K562 (cell line): Measurements from ENCODE around the gene FMNL1. TPM values are rescaled to one million over a fixed set of nuclear protein-coding genes. Genes with fewer than 3 reads are reported as not detected.

Experiments
- ATAC-seq: fragments of 200-7000 bp; cut with Tn5 transposase; 3 replicates; pipeline ENCODE4 v1.9.1; 2020; ENCODE audit warnings: moderate library complexity
- BruUV-seq: library from RNA; stranded (reverse); fragments of 400-500 nt; replicated peaks from 2 replicates; lab custom pipeline; 2021; lab: Mats Ljungman, UMichigan
- CTCF ChIA-PET: fragments of 300-600 bp; formaldehyde crosslinking; extraction: SDS; loops from one replicate; lab custom pipeline; 2021; ENCODE audit warnings: low intra/inter-chr PET ratio; lab: Yijun Ruan, JAX
- POLR2A ChIA-PET: fragments of 300-600, 350-650 bp; sonication (Branson Sonifier 250); formaldehyde crosslinking; extraction: SDS; loops from one replicate; lab custom pipeline; 2021; ENCODE audit warnings: antibody characterized with exemption, inconsistent platforms; lab: Yijun Ruan, JAX
- DNase-seq, 4 experiments: peaks; one replicate each; pipeline versions ENCODE4 v3.0.0 to v3.0.0-alpha.2; 2011 to 2018; ENCODE audit warnings: low spot score in 3 of 4, mixed read lengths in 3 of 4; ENCODE audit errors: extremely low read depth in 1 of 4
- FAIRE-seq: peaks from 2 replicates; lab custom pipeline; 2011; peaks lifted over from hg19 to GRCh38; lab: Jason Lieb, UNC
- H2AFZ ChIP-seq: 2 replicates; pipeline ENCODE4 v1.6.0; 2011; ENCODE audit warnings: low read depth, low read length, control low read depth, inconsistent platforms
- H3K27ac ChIP-seq: fragments of 200-600 bp; 3 replicates; pipeline ENCODE4 v1.8.0; 2011; ENCODE audit warnings: low read depth, mild to moderate bottlenecking, control low read depth, inconsistent platforms, low read length, moderate library complexity, mixed read lengths; ENCODE audit errors: extremely low read depth
- H3K27me3 ChIP-seq, 2 experiments: fragments of 300-600 bp in 1 of 2; 2 replicates in 1 of 2; 3 replicates in 1 of 2; pipeline versions ENCODE4 v1.6.0 to v1.8.0; 2011; ENCODE audit warnings: inconsistent platforms in 2 of 2, low read length in 2 of 2, mild to moderate bottlenecking in 1 of 2, mixed read lengths in 1 of 2, moderate library complexity in 1 of 2; ENCODE audit not compliant: control insufficient read depth in 2 of 2, insufficient read depth in 2 of 2
- H3K36me3 ChIP-seq: fragments of 300-600 bp; 3 replicates; pipeline ENCODE4 v1.8.0; 2011; ENCODE audit warnings: mild to moderate bottlenecking, low read length, inconsistent platforms; ENCODE audit not compliant: control insufficient read depth, insufficient read depth
- H3K4me1 ChIP-seq, 2 experiments: fragments of 200-600 bp in 1 of 2; replicated peaks in 1 of 2; 2 replicates in 1 of 2; 3 replicates in 1 of 2; pipeline versions ENCODE4 v1.5.1 to v1.8.0; 2011; ENCODE audit warnings: inconsistent platforms in 2 of 2, low read length in 2 of 2, mild to moderate bottlenecking in 1 of 2, mixed read lengths in 1 of 2, moderate library complexity in 1 of 2; ENCODE audit not compliant: control insufficient read depth in 2 of 2, insufficient read depth in 2 of 2
- H3K4me2 ChIP-seq: 2 replicates; pipeline ENCODE4 v1.6.1; 2011; ENCODE audit warnings: low read length, control low read depth, inconsistent platforms, mixed read lengths; ENCODE audit not compliant: insufficient read depth
- H3K4me3 ChIP-seq: fragments of 200-600 bp; sonication (generic), shearing (Covaris generic); 2 replicates; pipeline ENCODE4 v1.5.1; 2016; ENCODE audit warnings: control low read depth, inconsistent platforms
- H3K79me2 ChIP-seq: fragments of 200-600 bp; 3 replicates; pipeline ENCODE4 v1.8.0; 2011; ENCODE audit warnings: low read length, inconsistent platforms; ENCODE audit not compliant: control insufficient read depth, insufficient read depth
- H3K9ac ChIP-seq, 2 experiments: 2 replicates each; pipeline versions ENCODE4 v1.6.0 to v1.6.1; 2011; ENCODE audit warnings: low read depth in 2 of 2, low read length in 2 of 2, control low read depth in 1 of 2, inconsistent platforms in 1 of 2, mild to moderate bottlenecking in 1 of 2, mixed read lengths in 1 of 2; ENCODE audit not compliant: insufficient read depth in 1 of 2
- H3K9me1 ChIP-seq: one replicate; pipeline ENCODE4 v1.6.0; 2011; ENCODE audit warnings: inconsistent platforms, mild to moderate bottlenecking, low read length, moderate library complexity; ENCODE audit not compliant: control insufficient read depth, insufficient read depth
- H3K9me3 ChIP-seq: replicated peaks from 2 replicates; pipeline ENCODE4 v1.5.1; 2011; ENCODE audit warnings: low read depth, low read length, inconsistent platforms; ENCODE audit not compliant: control insufficient read depth, insufficient read depth
- H4K20me1 ChIP-seq: replicated peaks from 2 replicates; pipeline ENCODE4 v1.6.1; 2011; ENCODE audit warnings: low read length, inconsistent platforms, mixed read lengths; ENCODE audit not compliant: control insufficient read depth, insufficient read depth
- MTF1 ChIP-seq: fragments of 250-450 bp; sonication (Bioruptor Pico); IDR thresholded peaks from 2 replicates; pipeline ENCODE4 v1.9.0; 2021; ENCODE audit warnings: moderate library complexity, mild to moderate bottlenecking, inconsistent platforms, borderline replicate concordance
- NFIC ChIP-seq: fragments of 450-650 bp; IDR thresholded peaks from 2 replicates; pipeline ENCODE4 v1.6.1; 2017; ENCODE audit warnings: mild to moderate bottlenecking, inconsistent platforms
- WGBS: fragments of 100-300 bp; shearing (Covaris generic); methylation state at CpG from one replicate; pipeline ENCODE4 v1.1.6; 2016; ENCODE audit warnings: low coverage, mixed read lengths; ENCODE audit not compliant: insufficient coverage; ENCODE audit errors: missing lambda C conversion rate; 5-methylcytosine and 5-hydroxymethylcytosine counted together
- in situ Hi-C: fragments of 300-500 bp; cut with MboI; formaldehyde crosslinking; loops from 4 replicates; pipeline ENCODE4 v1.15.0; 2018; ENCODE audit warnings: inconsistent platforms, mixed read lengths
- intact Hi-C: fragments of 100-400 bp; cut with micrococcal nuclease; formaldehyde crosslinking; loops from 2 replicates; pipeline ENCODE4 v1.14.2; 2022
- polyA plus RNA-seq, 8 experiments: library from polyadenylated mRNA; depleted of rRNA in 4 of 8; stranded (reverse) in 5 of 8; unstranded in 3 of 8; fragments of >200 nt; fragmentation: Nextera tagmentation in 2 of 8; fragmentation: Illumina TruSeq in 1 of 8; extraction: Ambion mirVana in 2 of 8; extraction: Trizol in 1 of 8; gene quantifications; 2 replicates each; pipeline versions ENCODE4 v1.2.1 to v1.2.3, GENCODE V29; 2011 to 2014; ENCODE audit warnings: inconsistent platforms in 1 of 8, missing spikeins in 1 of 8
- total RNA-seq, 7 experiments: library from RNA; depleted of rRNA in 6 of 7; stranded (reverse); fragments of >200 nt in 6 of 7; fragmentation: Illumina TruSeq in 2 of 7; extraction: Trizol in 2 of 7; gene quantifications; 2 replicates each; pipeline versions ENCODE4 v1.2.1 to v1.2.3, GENCODE V29; 2011 to 2021; ENCODE audit warnings: low replicate concordance in 1 of 7
- TF ChIP-seq, protein P1 (sequence below): fragments of 450-650 bp; IDR thresholded peaks from 2 replicates; pipeline ENCODE4 v1.6.1; 2017; ENCODE audit warnings: antibody characterized with exemption, mild to moderate bottlenecking

Gene FMNL1
- total and polyA plus RNA-seq, 9 of the 15 experiments (the other 6 are each of a cell fraction or from before 2014, with no cell fraction given) = 0.70 to 36.6 (median 7.7) TPM

- Histone ChIP-seq H3K36me3 (peaks cover 18% of the 10 kb centered on the region; the same call in 2 of the 3 replicates), H4K20me1 (no peaks in the 10 kb centered on the region), H3K9me1 (no peaks in the 10 kb centered on the region), H2AFZ (peak overlapping the region; percentile 41; the same call in 1 of the 2 replicates), H3K4me3 (no peak overlapping the region), H3K79me2 (peaks cover 25% of the 10 kb centered on the region), H3K9me3 (no peaks in the 10 kb centered on the region; the same call in 1 of the 2 replicates), H3K9ac (peak overlapping the region; percentile 21 to 62), H3K4me1 (peaks cover 51 to 74% of the 10 kb centered on the region in 2 experiments), H3K27ac (peak overlapping the region; percentile 86), H3K4me2 (peak overlapping the region; percentile 13; the same call in 1 of the 2 replicates), H3K27me3 (no peaks in the 10 kb centered on the region)
- 60% methylated on average over 4 of the region's 4 CpGs for WGBS
- DNase-seq (peak; percentile 39 to 46 (median 40)), ATAC-seq (0 out of 3 replicates have a peak, but pooled peaks have one; percentile 4), FAIRE-seq (no peak)
- ChIA-PET CTCF (interaction anchor here (0.6 kb wide), 1 partner anchor 174 kb away, joined by 3 read pairs; no protein-coding TSS in a partner anchor), POLR2A (interaction anchor here (0.7 to 2.1 kb wide), 4 partner anchors 19 to 118 kb away, joined by 3 to 5 read pairs (median 4); no protein-coding TSS in a partner anchor)
- intact Hi-C loops (no loop called here), in situ Hi-C loops (no loop called here)
- TF ChIP-seq MTF1 (CRISPR knock-in tag) (no peak), NFIC (peak; percentile 91)
- TF ChIP-seq, protein P1, sequence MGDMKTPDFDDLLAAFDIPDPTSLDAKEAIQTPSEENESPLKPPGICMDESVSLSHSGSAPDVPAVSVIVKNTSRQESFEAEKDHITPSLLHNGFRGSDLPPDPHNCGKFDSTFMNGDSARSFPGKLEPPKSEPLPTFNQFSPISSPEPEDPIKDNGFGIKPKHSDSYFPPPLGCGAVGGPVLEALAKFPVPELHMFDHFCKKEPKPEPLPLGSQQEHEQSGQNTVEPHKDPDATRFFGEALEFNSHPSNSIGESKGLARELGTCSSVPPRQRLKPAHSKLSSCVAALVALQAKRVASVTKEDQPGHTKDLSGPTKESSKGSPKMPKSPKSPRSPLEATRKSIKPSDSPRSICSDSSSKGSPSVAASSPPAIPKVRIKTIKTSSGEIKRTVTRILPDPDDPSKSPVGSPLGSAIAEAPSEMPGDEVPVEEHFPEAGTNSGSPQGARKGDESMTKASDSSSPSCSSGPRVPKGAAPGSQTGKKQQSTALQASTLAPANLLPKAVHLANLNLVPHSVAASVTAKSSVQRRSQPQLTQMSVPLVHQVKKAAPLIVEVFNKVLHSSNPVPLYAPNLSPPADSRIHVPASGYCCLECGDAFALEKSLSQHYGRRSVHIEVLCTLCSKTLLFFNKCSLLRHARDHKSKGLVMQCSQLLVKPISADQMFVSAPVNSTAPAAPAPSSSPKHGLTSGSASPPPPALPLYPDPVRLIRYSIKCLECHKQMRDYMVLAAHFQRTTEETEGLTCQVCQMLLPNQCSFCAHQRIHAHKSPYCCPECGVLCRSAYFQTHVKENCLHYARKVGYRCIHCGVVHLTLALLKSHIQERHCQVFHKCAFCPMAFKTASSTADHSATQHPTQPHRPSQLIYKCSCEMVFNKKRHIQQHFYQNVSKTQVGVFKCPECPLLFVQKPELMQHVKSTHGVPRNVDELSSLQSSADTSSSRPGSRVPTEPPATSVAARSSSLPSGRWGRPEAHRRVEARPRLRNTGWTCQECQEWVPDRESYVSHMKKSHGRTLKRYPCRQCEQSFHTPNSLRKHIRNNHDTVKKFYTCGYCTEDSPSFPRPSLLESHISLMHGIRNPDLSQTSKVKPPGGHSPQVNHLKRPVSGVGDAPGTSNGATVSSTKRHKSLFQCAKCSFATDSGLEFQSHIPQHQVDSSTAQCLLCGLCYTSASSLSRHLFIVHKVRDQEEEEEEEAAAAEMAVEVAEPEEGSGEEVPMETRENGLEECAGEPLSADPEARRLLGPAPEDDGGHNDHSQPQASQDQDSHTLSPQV = peak; percentile 69
- no TSS peak for BruUV-seq
These were observed 32.2 kb downstream of the FMNL1 start for GRCh38 chr17:45253879-45254278.
